ENCODE data around the gene SHISA4. TPM values are rescaled to one million over a fixed set of nuclear protein-coding genes. Genes with fewer than 3 reads are reported as not detected.
"Not testable (repeated sequence)": the region's sequence is repeated elsewhere in the genome, so short reads cannot be mapped to it uniquely, and the experiment has no call there.

Gene SHISA4
- total and polyA plus RNA-seq, 5 experiments from 2014 or later: 0.77 to 0.96 TPM; not detected in 3

- Mint-ChIP-seq H3K27ac (no peak overlapping the region), H3K4me3 (no peak overlapping the region), H3K4me1 (peaks cover 0 to 2% (median 0%) of the 10 kb centered on the region in 4 donors), H3K27me3 (peaks cover 6 to 18% (median 10%) of the 10 kb centered on the region in 5 donors), H3K36me3 (no peaks in the 10 kb centered on the region), H3K9me3 (no peaks in the 10 kb centered on the region)
- no peak for DNase-seq
- POLR2A ChIA-PET: interaction anchor here (0.5 kb wide), 1 partner anchor 61 kb away, joined by 4 read pairs; no protein-coding TSS in a partner anchor
- no peak for ATAC-seq
These were observed 37.4 kb downstream of the SHISA4 start for GRCh38 chr1:201925981-201926645.

DNA sequence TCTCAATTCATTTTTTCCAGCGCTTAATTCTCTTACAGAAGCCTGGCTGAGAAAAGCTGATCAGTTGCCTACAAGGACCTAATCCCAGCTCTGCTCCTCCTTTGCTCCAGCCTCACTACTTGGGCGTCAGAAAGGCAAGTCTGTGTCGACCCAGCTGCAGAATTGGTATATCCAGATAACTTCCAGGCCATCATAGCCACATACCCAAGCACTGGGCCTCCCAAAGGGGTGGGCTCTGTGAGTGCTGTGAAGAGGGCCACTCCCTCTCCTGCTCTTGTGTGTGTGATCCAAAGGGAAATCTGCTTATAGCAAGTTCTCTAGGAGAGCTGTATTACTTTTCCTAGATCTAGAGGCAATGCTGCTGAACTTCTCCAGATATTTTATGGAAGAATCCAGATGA lies 39.6 kb downstream of the SHISA4 start:
- H3K27ac Mint-ChIP-seq: no peak overlapping the region
- peaks cover 0 to 2% (median 0%) of the 10 kb centered on the region in 4 donors for H3K4me1 Mint-ChIP-seq
- no peaks in the 10 kb centered on the region for H3K9me3 Mint-ChIP-seq
- no peaks in the 10 kb centered on the region for H3K36me3 Mint-ChIP-seq
- DNase-seq (no peak), ATAC-seq (no peak)
- POLR2A ChIA-PET: no interaction called here
- H3K27me3 Mint-ChIP-seq: peaks cover 3 to 15% (median 7%) of the 10 kb centered on the region in 5 donors
- no peak overlapping the region for H3K4me3 Mint-ChIP-seq

- Mint-ChIP-seq H3K4me1 (no peaks in the 10 kb centered on the region), H3K4me3 (no peak overlapping the region), H3K36me3 (no peaks in the 10 kb centered on the region), H3K27me3 (peaks cover 0 to 15% (median 3%) of the 10 kb centered on the region in 5 donors), H3K27ac (no peak overlapping the region), H3K9me3 (no peaks in the 10 kb centered on the region)
- POLR2A ChIA-PET: no interaction called here
- no peak for DNase-seq
- no peak for ATAC-seq
These were observed 41.4 kb downstream of the SHISA4 start for GRCh38 chr1:201930137-201930536.

- POLR2A ChIA-PET: no interaction called here
These were observed 42.1 kb downstream of the SHISA4 start for GRCh38 chr1:201930803-201931202.

GRCh38 chr1:201933840-201934430 lies 45.2 kb downstream of the SHISA4 start:
- DNase-seq: no peak
- Mint-ChIP-seq H3K4me1 (no peaks in the 10 kb centered on the region), H3K9me3 (no peaks in the 10 kb centered on the region), H3K27me3 (peaks cover 0 to 8% (median 5%) of the 10 kb centered on the region in 5 donors), H3K36me3 (no peaks in the 10 kb centered on the region), H3K4me3 (no peak overlapping the region), H3K27ac (no peak overlapping the region)
- POLR2A ChIA-PET: no interaction called here
- no peak for ATAC-seq

More at GRCh38 chr1:201930803-201931202, 42.1 kb downstream of the SHISA4 start:
- ATAC-seq (no peak), DNase-seq (no peak)
- H3K4me3 Mint-ChIP-seq: no peak overlapping the region
- H3K27ac Mint-ChIP-seq: no peak overlapping the region
- H3K4me1 Mint-ChIP-seq: no peaks in the 10 kb centered on the region
- no peaks in the 10 kb centered on the region for H3K9me3 Mint-ChIP-seq
- H3K36me3 Mint-ChIP-seq: no peaks in the 10 kb centered on the region
- peaks cover 0 to 15% (median 2%) of the 10 kb centered on the region in 5 donors for H3K27me3 Mint-ChIP-seq

DNA sequence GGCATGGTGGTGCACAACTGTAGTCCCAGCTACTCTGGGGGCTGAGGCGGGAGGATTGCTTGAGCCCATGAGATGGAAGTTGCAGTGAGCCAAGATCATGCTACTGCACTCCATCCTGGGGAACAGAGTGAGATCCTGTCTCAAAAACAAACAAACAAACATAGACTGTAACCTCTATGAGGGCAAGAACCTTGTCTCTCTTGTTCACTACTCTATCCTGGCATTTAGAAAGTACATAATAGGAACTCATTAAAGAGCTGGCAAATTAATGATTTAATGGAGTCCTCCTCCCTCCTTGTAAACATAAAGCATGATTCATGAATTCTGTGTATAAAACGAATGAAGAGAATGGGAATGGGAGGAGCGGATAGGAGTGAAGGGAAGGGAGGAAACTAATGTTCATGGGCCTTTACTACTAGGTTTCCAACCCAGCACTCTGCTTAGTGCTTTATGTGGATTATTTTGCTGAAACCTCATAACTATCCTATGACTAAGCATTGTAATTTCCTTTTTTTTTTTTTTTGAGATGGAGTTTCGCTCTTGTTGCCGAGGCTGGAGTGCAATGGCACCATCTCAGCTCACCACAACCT lies 49.0 kb downstream of the SHISA4 start:
- DNase-seq (no peak), ATAC-seq (no peak)
- H3K27ac Mint-ChIP-seq: no peak overlapping the region
- H3K36me3 Mint-ChIP-seq: no peaks in the 10 kb centered on the region
- no peaks in the 10 kb centered on the region for H3K9me3 Mint-ChIP-seq
- no peaks in the 10 kb centered on the region for H3K4me1 Mint-ChIP-seq
- H3K27me3 Mint-ChIP-seq: peaks cover 4 to 16% (median 6%) of the 10 kb centered on the region in 5 donors
- POLR2A ChIA-PET: no interaction called here
- no peak overlapping the region for H3K4me3 Mint-ChIP-seq

DNA sequence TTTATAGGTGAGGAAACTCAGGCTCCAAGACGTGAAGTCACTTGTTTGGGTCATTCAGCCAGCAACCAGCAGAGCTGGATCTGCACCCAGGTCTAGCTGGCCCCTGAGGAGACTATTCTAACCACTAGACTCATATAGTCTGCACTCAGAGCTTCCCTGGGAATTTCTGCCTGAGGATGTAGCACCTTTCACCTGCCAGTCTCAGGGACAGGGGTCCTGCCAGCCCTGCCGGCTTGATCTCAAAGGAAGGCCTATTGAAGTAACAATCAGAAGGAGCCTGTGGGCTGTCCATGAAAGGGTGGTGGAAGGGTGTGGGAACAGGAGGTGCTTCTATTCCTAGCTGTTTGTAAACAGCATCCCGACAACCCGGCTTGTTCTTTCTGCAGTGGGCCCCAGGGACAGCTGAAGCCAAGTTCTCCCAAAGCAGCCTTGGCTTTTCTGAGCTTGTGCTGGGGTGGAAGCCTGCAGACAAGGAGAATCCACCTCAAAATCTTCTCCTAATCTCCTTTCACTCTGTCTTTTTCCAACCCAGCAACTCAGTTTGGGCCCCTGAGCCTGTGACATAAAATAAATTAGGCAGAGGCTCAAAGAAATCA lies 49.8 kb downstream of the SHISA4 start:
- Mint-ChIP-seq H3K27ac (no peak overlapping the region), H3K4me1 (no peaks in the 10 kb centered on the region), H3K36me3 (no peaks in the 10 kb centered on the region), H3K9me3 (no peaks in the 10 kb centered on the region), H3K27me3 (peaks cover 5 to 21% (median 11%) of the 10 kb centered on the region in 5 donors), H3K4me3 (no peak overlapping the region)
- POLR2A ChIA-PET: no interaction called here
- DNase-seq: no peak
- ATAC-seq: no peak

DNA sequence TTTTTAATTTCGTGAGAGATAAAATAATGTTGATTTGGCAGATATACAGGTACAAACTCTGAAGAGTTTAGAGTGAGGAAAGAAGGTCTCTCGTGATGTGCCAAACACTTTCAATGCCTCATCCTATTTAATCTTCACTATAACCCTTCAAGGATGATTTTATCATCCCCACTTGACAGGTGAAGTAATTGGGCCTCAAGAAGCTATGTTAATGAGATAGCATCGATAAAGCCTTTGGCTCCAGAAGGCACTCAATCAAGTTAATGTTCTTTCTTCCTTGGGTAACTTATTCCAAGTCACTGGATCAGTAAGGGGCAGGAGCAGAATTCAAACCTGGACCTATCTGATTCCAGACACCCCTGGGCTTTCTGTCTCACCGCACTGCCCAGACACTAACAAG lies 50.5 kb downstream of the SHISA4 start:
- no peaks in the 10 kb centered on the region for H3K9me3 Mint-ChIP-seq
- H3K4me1 Mint-ChIP-seq: no peaks in the 10 kb centered on the region
- no peak for ATAC-seq
- peaks cover 8 to 27% (median 15%) of the 10 kb centered on the region in 5 donors for H3K27me3 Mint-ChIP-seq
- H3K36me3 Mint-ChIP-seq: no peaks in the 10 kb centered on the region
- no peak overlapping the region for H3K4me3 Mint-ChIP-seq
- no peak for DNase-seq
- POLR2A ChIA-PET: no interaction called here
- H3K27ac Mint-ChIP-seq: no peak overlapping the region

GRCh38 chr1:201939574-201939973 lies 50.9 kb downstream of the SHISA4 start:
- Mint-ChIP-seq H3K4me3 (no peak overlapping the region), H3K27ac (no peak overlapping the region), H3K27me3 (peaks cover 9 to 32% (median 18%) of the 10 kb centered on the region in 5 donors), H3K36me3 (no peaks in the 10 kb centered on the region), H3K9me3 (no peaks in the 10 kb centered on the region), H3K4me1 (no peaks in the 10 kb centered on the region)
- DNase-seq (no peak), ATAC-seq (no peak)
- POLR2A ChIA-PET: interaction anchor here (0.6 kb wide), 1 partner anchor 103 kb away, joined by 3 read pairs; no protein-coding TSS in a partner anchor

DNA sequence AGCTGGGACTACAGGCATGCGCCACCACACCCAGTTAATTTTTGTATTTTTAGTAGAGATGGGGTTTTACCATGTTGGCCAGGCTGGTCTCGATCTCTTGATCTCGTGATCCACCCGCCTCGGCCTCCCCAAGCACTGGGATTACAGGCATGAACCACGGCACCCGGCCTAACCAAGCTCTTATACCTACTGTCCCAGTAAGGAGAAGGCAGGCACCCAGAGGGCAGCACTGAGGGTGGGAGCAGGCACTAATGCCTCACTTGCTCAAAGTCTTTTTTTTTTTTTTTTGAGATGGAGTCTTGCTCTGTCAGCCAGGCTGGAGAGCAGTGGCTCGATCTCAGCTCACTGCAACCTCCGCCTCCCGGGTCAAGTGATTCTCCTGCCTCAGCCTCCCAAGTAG lies 51.6 kb downstream of the SHISA4 start:
- H3K4me1 Mint-ChIP-seq, H3K9me3 Mint-ChIP-seq, H3K4me3 Mint-ChIP-seq, DNase-seq, ATAC-seq, POLR2A ChIA-PET, H3K27ac Mint-ChIP-seq, H3K36me3 Mint-ChIP-seq: not testable (repeated sequence)
- H3K27me3 Mint-ChIP-seq: peaks cover 15 to 39% (median 25%) of the 10 kb centered on the region in 5 donors

DNA sequence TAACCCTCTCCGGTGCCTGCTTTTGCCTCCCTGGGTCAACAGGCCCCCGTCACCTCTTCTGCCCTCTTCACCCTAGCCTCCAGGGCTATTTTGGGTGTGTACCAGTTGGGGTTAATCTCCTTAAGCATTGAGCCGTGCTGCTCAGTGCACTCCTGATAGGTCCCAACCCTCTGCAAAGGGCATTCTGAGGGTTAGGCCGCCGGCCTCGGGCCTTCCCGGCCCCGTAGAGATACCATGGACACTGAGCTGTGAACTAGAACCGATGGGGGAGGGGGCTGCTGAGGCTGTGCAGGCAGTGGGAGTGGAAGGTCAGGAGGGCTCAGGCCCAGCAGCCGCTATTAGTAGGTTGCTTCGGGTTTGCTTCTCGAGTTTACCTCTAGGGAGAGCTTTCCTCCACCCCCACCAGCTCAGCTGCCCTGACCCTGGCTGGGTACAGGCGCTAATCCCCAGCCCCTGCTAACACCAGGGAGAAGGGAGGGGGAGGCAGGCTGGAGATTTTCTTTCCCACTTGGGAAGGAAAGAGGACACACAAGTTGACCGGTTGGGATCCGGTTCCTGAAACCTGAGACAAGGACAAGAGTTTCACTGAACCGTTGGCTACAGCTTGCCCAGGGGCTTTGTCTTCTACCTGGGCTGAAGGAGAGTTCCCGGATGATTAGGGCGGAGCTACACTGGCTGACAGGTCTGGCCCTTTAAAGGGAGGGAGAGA lies 52.9 kb downstream of the SHISA4 start:
- Mint-ChIP-seq H3K27ac (no peak overlapping the region), H3K36me3 (no peaks in the 10 kb centered on the region), H3K9me3 (no peaks in the 10 kb centered on the region), H3K4me1 (peaks cover 0 to 15% (median 10%) of the 10 kb centered on the region in 4 donors), H3K4me3 (no peak overlapping the region), H3K27me3 (peaks cover 23 to 52% (median 34%) of the 10 kb centered on the region in 5 donors)
- POLR2A ChIA-PET: no interaction called here
- no peak for ATAC-seq
- DNase-seq: no peak

DNA sequence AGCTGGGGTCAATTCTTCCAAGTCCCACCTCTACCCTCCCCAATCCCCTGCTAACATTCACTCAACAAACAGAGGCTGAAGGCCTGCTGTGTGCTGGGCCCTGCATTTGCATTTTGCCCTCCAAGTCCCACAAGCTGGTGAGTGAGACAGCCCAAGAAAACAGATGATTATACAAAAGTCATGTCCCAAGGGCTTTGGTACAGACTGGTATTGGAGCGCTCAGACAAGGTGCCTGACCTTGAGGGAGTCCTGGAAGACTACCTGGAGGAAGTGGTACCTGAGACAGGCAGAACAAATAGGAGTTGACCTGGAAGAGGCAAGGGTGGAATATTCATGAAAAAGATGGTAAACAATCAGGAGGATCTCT lies 53.4 kb downstream of the SHISA4 start:
- POLR2A ChIA-PET: no interaction called here
- no peak overlapping the region for H3K4me3 Mint-ChIP-seq
- no peaks in the 10 kb centered on the region for H3K9me3 Mint-ChIP-seq
- peaks cover 28 to 57% (median 40%) of the 10 kb centered on the region in 5 donors for H3K27me3 Mint-ChIP-seq
- no peaks in the 10 kb centered on the region for H3K36me3 Mint-ChIP-seq
- ATAC-seq: no peak
- no peak overlapping the region for H3K27ac Mint-ChIP-seq
- DNase-seq: no peak
- H3K4me1 Mint-ChIP-seq: peaks cover 3 to 20% (median 14%) of the 10 kb centered on the region in 4 donors
